Fibroblast of upper back skin (primary cell): ENCODE results near the gene FHL2.
"Not testable (repeated sequence)": the region's sequence is repeated elsewhere in the genome, so short reads cannot be mapped to it uniquely, and the experiment has no call there.

Source experiments
- DNase-seq: peaks from one replicate; pipeline ENCODE4 v3.0.0-alpha.2; 2013

Gene FHL2

GRCh38 chr2:105336786-105337121, 62.1 kb downstream of the FHL2 start:
- DNase-seq, result no peak

GRCh38 chr2:105335469-105335868, 63.4 kb downstream of the FHL2 start:
- no peak for DNase-seq

- no peak for DNase-seq
Observed at GRCh38 chr2:105334211-105334610, 64.6 kb downstream of the FHL2 start.

GRCh38 chr2:105330681-105331375, 68.0 kb downstream of the FHL2 start:
- DNase-seq, result no peak

GRCh38 chr2:105329561-105330495, 69.0 kb downstream of the FHL2 start, which contains the start of gene TGFBRAP1:
Gene TGFBRAP1 (minus strand): TSS chr2:105329735. CDS start chr2:105308301, 21,434 bp downstream.
- DNase-seq, result peak; percentile 53

- DNase-seq, result no peak
Observed at GRCh38 chr2:105329197-105329554, 69.7 kb downstream of the FHL2 start.

GRCh38 chr2:105328281-105329196, 70.3 kb downstream of the FHL2 start:
- no peak for DNase-seq

GRCh38 chr2:105327690-105328089, 71.2 kb downstream of the FHL2 start:
- DNase-seq, result no peak

GRCh38 chr2:105327271-105327670, 71.6 kb downstream of the FHL2 start:
- not testable (repeated sequence) for DNase-seq

- peak; percentile 74 for DNase-seq
Observed at GRCh38 chr2:105325389-105325963, 73.4 kb downstream of the FHL2 start.

GRCh38 chr2:105324732-105325131, 74.1 kb downstream of the FHL2 start:
- DNase-seq, result peak; percentile 83

- no peak for DNase-seq
Observed at GRCh38 chr2:105324101-105324500, 74.8 kb downstream of the FHL2 start.

GRCh38 chr2:105323111-105323510, 75.7 kb downstream of the FHL2 start:
- no peak for DNase-seq

GRCh38 chr2:105321875-105322646, 76.8 kb downstream of the FHL2 start:
- DNase-seq, result no peak

- no peak for DNase-seq
Observed at GRCh38 chr2:105320651-105321215, 78.1 kb downstream of the FHL2 start.

- no peak for DNase-seq
Observed at GRCh38 chr2:105317937-105318336, 80.9 kb downstream of the FHL2 start.

GRCh38 chr2:105315314-105315713, 83.5 kb downstream of the FHL2 start:
- DNase-seq, result no peak

GRCh38 chr2:105313877-105314276, 85.0 kb downstream of the FHL2 start:
- no peak for DNase-seq
